ENCODE data around the gene GNG7. TPM values are rescaled to one million over a fixed set of nuclear protein-coding genes. Genes with fewer than 3 reads are reported as not detected.

GNG7 gene
- total and polyA plus RNA-seq, 10 of the 15 experiments (the other 5 are each of a cell fraction or from before 2014, with no cell fraction given) = 1.9 to 13.6 (median 6.5) TPM

- POLR2A ChIA-PET = no interaction called here
Measured at GRCh38 chr19:2602391-2603181, 99.9 kb downstream of the GNG7 start.

More at GRCh38 chr19:2602391-2603181, 99.9 kb downstream of the GNG7 start:
- Histone ChIP-seq H3K4me2 (ENCODE audit: control insufficient read depth, insufficient read depth) (no peak overlapping the region), H3K79me2 (ENCODE audit: control insufficient read depth, insufficient read depth, low read length) (peaks cover 8% of the 10 kb centered on the region), H3K27me3 (replicated peaks in 1 of 2; ENCODE audit: control insufficient read depth in 2 of 2, insufficient read depth in 2 of 2, low read length in 1 of 2) (no peaks in the 10 kb centered on the region), H3K36me3 (ENCODE audit: control insufficient read depth in 2 of 2, insufficient read depth in 2 of 2, low read length in 1 of 2) (no peaks in the 10 kb centered on the region; a peak in 1 of 4 replicates), H3K4me1 (ENCODE audit: control insufficient read depth, insufficient read depth, low read length) (peaks cover 13% of the 10 kb centered on the region; the same call in 1 of the 2 replicates), H2AFZ (ENCODE audit: control insufficient read depth, low read depth, low read length) (no peak overlapping the region), H3K4me3 (no peak overlapping the region), H4K20me1 (ENCODE audit: control insufficient read depth, insufficient read depth) (no peaks in the 10 kb centered on the region), H3K27ac (ENCODE audit: control insufficient read depth, insufficient read depth) (no peak overlapping the region), H3K9ac (ENCODE audit: control insufficient read depth, insufficient read depth, low read length) (no peak overlapping the region), H3K9me3 (replicated peaks; ENCODE audit: control insufficient read depth, insufficient read depth, low read length) (peaks cover 1% of the 10 kb centered on the region; the same call in 2 of the 3 replicates)
- RAD21 ChIA-PET (ENCODE audit: unreplicated experiment) = interaction anchor here (0.7 kb wide), 1 partner anchor 363 kb away, joined by 4 read pairs; no protein-coding TSS in a partner anchor
- intact Hi-C loops (cut with micrococcal nuclease; ENCODE audit: unreplicated experiment) (no loop called here), in situ Hi-C loops (cut with MboI) (no loop called here)
- DNase-seq (ENCODE audit: low read depth, low spot score) (no peak), FAIRE-seq (no peak), ATAC-seq (no peak)
- BruUV-seq (replicated peaks) = no TSS peak
- TF ChIP-seq ASH2L (IDR thresholded peaks at IDR 0.05; ENCODE audit: borderline replicate concordance, low read depth) (no peak), CREM (IDR thresholded peaks at IDR 0.05; ENCODE audit: low read depth) (no peak), PAX5 (IDR thresholded peaks at IDR 0.05; ENCODE audit: borderline replicate concordance, low read depth, low read length) (no peak), NRF1 (conservative IDR thresholded peaks at IDR 0.05; ENCODE audit: low read depth, low read length) (no peak), RAD21 (IDR thresholded peaks at IDR 0.05; ENCODE audit: insufficient read depth, low read depth, low read length) (no peak), SMC3 (IDR thresholded peaks at IDR 0.05; ENCODE audit: borderline replicate concordance, low read length) (no peak), NR2F1 (conservative IDR thresholded peaks at IDR 0.05) (no peak), SREBF1 (IDR thresholded peaks at IDR 0.05; ENCODE audit: low read length) (no peak), ZBTB33 (IDR thresholded peaks at IDR 0.05) (peak; percentile 71), TCF7 (IDR thresholded peaks at IDR 0.05; ENCODE audit: borderline replicate concordance) (no peak), HDAC6 (IDR thresholded peaks at IDR 0.05; ENCODE audit: unreplicated experiment) (no peak), SRF (IDR thresholded peaks at IDR 0.05; ENCODE audit: low read depth in 2 of 2, low read length in 2 of 2) (0 out of 4 replicates have a peak, but pooled peaks of 1 of the 2 experiments have one; percentile 49), IKZF1 (conservative IDR thresholded peaks at IDR 0.05) (no peak), ZNF384 (IDR thresholded peaks at IDR 0.05; ENCODE audit: borderline replicate concordance, low read depth, low read length) (no peak), EED (IDR thresholded peaks at IDR 0.05; ENCODE audit: low read depth) (no peak), CBFB (IDR thresholded peaks at IDR 0.05; ENCODE audit: low read depth) (no peak)
- TF ChIP-seq, protein P1, sequence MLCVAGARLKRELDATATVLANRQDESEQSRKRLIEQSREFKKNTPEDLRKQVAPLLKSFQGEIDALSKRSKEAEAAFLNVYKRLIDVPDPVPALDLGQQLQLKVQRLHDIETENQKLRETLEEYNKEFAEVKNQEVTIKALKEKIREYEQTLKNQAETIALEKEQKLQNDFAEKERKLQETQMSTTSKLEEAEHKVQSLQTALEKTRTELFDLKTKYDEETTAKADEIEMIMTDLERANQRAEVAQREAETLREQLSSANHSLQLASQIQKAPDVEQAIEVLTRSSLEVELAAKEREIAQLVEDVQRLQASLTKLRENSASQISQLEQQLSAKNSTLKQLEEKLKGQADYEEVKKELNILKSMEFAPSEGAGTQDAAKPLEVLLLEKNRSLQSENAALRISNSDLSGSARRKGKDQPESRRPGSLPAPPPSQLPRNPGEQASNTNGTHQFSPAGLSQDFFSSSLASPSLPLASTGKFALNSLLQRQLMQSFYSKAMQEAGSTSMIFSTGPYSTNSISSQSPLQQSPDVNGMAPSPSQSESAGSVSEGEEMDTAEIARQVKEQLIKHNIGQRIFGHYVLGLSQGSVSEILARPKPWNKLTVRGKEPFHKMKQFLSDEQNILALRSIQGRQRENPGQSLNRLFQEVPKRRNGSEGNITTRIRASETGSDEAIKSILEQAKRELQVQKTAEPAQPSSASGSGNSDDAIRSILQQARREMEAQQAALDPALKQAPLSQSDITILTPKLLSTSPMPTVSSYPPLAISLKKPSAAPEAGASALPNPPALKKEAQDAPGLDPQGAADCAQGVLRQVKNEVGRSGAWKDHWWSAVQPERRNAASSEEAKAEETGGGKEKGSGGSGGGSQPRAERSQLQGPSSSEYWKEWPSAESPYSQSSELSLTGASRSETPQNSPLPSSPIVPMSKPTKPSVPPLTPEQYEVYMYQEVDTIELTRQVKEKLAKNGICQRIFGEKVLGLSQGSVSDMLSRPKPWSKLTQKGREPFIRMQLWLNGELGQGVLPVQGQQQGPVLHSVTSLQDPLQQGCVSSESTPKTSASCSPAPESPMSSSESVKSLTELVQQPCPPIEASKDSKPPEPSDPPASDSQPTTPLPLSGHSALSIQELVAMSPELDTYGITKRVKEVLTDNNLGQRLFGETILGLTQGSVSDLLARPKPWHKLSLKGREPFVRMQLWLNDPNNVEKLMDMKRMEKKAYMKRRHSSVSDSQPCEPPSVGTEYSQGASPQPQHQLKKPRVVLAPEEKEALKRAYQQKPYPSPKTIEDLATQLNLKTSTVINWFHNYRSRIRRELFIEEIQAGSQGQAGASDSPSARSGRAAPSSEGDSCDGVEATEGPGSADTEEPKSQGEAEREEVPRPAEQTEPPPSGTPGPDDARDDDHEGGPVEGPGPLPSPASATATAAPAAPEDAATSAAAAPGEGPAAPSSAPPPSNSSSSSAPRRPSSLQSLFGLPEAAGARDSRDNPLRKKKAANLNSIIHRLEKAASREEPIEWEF (IDR thresholded peaks at IDR 0.05; ENCODE audit: insufficient replicate concordance, low read depth, low read length) = no peak
- WGBS (ENCODE audit: insufficient coverage, insufficient replicate concordance, low lambda C conversion rate, missing lambda C conversion rate) = 97% methylated on average over 23 of the region's 23 CpGs
- CTCF ChIA-PET = no interaction called here
- SMC1A ChIA-PET (ENCODE audit: uncharacterized antibody, unreplicated experiment) = no interaction called here

Data from GM12878 (cell line).